Loucy (cell line): Measurements from ENCODE around the gene ZNF609.

Source experiments
- EZH2phosphoT487 ChIP-seq: fragments of 200-600 bp; IDR thresholded peaks from 2 replicates; pipeline ENCODE4 v1.6.1; 2018; ENCODE audit warnings: antibody characterized with exemption, mild to moderate bottlenecking, moderate library complexity, borderline replicate concordance
- TF ChIP-seq, protein P1 (sequence below): fragments of 200-600 bp; sonication (generic); conservative IDR thresholded peaks from 2 replicates; pipeline ENCODE4 v1.5.1; 2014; ENCODE audit warnings: mild to moderate bottlenecking, antibody characterized with exemption, low read length

DNA sequence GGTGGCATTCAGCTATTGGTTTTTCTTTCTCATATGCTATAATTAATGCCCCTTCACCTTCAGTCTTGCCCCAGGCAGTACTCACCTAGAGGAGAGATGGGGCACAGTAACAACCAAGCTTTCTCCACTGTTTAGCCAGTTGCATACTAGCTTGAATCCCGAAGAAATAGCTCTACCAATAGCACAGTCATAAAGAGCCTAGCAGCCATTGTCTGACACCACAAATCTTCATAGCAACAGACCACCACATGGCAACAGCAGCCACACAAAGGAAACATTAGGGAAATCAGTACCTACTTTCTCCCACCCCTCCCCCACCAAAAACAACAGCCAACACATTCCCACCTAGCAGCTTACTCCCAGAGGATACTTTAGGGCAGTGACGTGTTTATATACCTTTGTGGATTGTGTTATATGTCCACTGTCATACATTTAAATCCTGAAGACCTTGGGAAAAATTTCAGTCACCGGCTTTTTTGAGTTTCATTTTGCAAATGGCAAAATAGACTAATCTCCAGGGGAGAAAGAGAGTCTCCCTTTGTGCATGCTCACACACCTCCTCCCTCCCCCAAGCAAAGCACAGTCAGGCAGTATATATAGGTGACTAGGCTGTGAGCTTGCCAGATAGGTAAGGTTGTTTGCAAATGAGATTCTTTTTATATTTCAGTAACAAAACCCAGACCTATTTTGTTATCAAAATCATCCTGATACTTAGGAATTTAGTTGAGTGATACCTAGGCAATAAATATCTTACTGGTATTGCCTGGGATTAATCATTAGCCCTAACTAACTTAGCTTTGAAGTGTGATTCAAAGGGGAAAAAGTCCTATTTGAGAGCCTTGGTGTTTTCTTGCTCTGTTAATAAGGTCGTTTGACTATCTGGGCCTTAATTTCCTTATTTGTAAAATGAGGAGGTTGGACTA is 174.5 kb downstream of the ZNF609 start:
- TF ChIP-seq, protein P1, sequence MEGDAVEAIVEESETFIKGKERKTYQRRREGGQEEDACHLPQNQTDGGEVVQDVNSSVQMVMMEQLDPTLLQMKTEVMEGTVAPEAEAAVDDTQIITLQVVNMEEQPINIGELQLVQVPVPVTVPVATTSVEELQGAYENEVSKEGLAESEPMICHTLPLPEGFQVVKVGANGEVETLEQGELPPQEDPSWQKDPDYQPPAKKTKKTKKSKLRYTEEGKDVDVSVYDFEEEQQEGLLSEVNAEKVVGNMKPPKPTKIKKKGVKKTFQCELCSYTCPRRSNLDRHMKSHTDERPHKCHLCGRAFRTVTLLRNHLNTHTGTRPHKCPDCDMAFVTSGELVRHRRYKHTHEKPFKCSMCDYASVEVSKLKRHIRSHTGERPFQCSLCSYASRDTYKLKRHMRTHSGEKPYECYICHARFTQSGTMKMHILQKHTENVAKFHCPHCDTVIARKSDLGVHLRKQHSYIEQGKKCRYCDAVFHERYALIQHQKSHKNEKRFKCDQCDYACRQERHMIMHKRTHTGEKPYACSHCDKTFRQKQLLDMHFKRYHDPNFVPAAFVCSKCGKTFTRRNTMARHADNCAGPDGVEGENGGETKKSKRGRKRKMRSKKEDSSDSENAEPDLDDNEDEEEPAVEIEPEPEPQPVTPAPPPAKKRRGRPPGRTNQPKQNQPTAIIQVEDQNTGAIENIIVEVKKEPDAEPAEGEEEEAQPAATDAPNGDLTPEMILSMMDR = no peak
- no peak for TF ChIP-seq EZH2phosphoT487
